HL-60 (cell line): ENCODE data around the gene CTNND2.

Experiments
- DNase-seq, 2 experiments: peaks; one replicate each; pipeline ENCODE4 v3.0.0-alpha.2; 2010 to 2020; ENCODE audit warnings: low read depth in 1 of 2, low spot score in 1 of 2
- H3K27ac ChIP-seq: fragments of 250-450 bp; sonication (Bioruptor Pico); replicated peaks from 2 replicates; pipeline ENCODE4 v1.5.1; 2020; ENCODE audit warnings: mild to moderate bottlenecking, moderate library complexity
- H3K27me3 ChIP-seq: fragments of 250-450 bp; sonication (Bioruptor Pico); 2 replicates; pipeline ENCODE4 v1.5.1; 2021; ENCODE audit warnings: mild to moderate bottlenecking, moderate library complexity; ENCODE audit not compliant: insufficient read depth, poor library complexity, severe bottlenecking
- H3K4me3 ChIP-seq: replicated peaks from 2 replicates; pipeline ENCODE4 v1.5.1; 2011; ENCODE audit warnings: mild to moderate bottlenecking, control low read depth, low read length; ENCODE audit not compliant: insufficient read depth
- GABPA ChIP-seq: IDR thresholded peaks from 2 replicates; pipeline ENCODE4 v1.6.1; 2012; ENCODE audit warnings: low read depth
- POLR2AphosphoS5 ChIP-seq: IDR thresholded peaks from 2 replicates; pipeline ENCODE4 v1.6.1; 2012; ENCODE audit warnings: low read depth
- REST ChIP-seq: IDR thresholded peaks from 2 replicates; pipeline ENCODE4 v1.6.1; 2012; ENCODE audit warnings: low read depth; ENCODE audit not compliant: insufficient replicate concordance
- SPI1 ChIP-seq: IDR thresholded peaks from 2 replicates; pipeline ENCODE4 v1.6.1; 2012; ENCODE audit warnings: low read depth, mild to moderate bottlenecking, borderline replicate concordance
- TF ChIP-seq, protein P1 (sequence below): IDR thresholded peaks from one replicate; pipeline ENCODE4 v1.5.1; 2011; ENCODE audit warnings: low read length, control low read depth, inconsistent platforms; ENCODE audit not compliant: insufficient read depth

CTNND2 gene

GRCh38 chr5:11363631-11364178, 540.5 kb downstream of the CTNND2 start:
- no peak overlapping the region for H3K27ac ChIP-seq
- H3K4me3 ChIP-seq = no peak overlapping the region
- TF ChIP-seq SPI1 (no peak), REST (no peak), POLR2AphosphoS5 (no peak)
- TF ChIP-seq, protein P1, sequence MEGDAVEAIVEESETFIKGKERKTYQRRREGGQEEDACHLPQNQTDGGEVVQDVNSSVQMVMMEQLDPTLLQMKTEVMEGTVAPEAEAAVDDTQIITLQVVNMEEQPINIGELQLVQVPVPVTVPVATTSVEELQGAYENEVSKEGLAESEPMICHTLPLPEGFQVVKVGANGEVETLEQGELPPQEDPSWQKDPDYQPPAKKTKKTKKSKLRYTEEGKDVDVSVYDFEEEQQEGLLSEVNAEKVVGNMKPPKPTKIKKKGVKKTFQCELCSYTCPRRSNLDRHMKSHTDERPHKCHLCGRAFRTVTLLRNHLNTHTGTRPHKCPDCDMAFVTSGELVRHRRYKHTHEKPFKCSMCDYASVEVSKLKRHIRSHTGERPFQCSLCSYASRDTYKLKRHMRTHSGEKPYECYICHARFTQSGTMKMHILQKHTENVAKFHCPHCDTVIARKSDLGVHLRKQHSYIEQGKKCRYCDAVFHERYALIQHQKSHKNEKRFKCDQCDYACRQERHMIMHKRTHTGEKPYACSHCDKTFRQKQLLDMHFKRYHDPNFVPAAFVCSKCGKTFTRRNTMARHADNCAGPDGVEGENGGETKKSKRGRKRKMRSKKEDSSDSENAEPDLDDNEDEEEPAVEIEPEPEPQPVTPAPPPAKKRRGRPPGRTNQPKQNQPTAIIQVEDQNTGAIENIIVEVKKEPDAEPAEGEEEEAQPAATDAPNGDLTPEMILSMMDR = no peak
- DNase-seq = no peak
- no peaks in the 10 kb centered on the region for H3K27me3 ChIP-seq

GRCh38 chr5:11361768-11362167, 542.5 kb downstream of the CTNND2 start:
- no peak for DNase-seq
- no peak for TF ChIP-seq GABPA
- TF ChIP-seq REST = no peak
- TF ChIP-seq, protein P1 = no peak
- no peak for TF ChIP-seq SPI1
- no peak for TF ChIP-seq POLR2AphosphoS5
- H3K4me3 ChIP-seq = no peak overlapping the region
- no peak overlapping the region for H3K27ac ChIP-seq
- H3K27me3 ChIP-seq = no peaks in the 10 kb centered on the region

DNA sequence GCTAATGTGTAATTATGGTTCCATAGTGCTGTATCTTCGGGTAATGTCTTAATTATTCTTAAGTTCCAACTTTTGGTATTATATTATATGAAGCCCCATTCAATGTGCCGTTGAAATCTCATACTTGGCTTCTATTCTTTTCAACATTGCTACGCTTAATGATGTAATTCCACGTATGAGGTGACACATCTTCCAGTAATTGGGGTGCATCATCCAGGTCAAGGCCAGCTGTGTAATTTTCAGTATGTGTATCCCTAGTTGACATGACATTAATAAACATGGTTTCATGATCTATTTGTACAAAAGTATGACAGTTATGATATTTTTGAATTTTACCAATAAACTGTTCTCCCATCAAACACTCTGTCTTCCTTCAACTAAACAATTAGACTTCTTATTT, 546.3 kb downstream of the CTNND2 start:
- no peak for TF ChIP-seq REST
- Histone ChIP-seq H3K27me3 (no peaks in the 10 kb centered on the region), H3K27ac (no peak overlapping the region), H3K4me3 (no peak overlapping the region)
- DNase-seq = no peak

GRCh38 chr5:11355491-11355890, 548.8 kb downstream of the CTNND2 start:
- no peak overlapping the region for H3K4me3 ChIP-seq
- TF ChIP-seq POLR2AphosphoS5 (no peak), GABPA (no peak), REST (no peak), SPI1 (no peak)
- TF ChIP-seq, protein P1 = no peak
- H3K27me3 ChIP-seq = no peaks in the 10 kb centered on the region
- DNase-seq = no peak
- no peak overlapping the region for H3K27ac ChIP-seq
